Right atrium auricular region (tissue), 2 donors: ENCODE measurements around the gene DIABLO. TPM values are rescaled to one million over a fixed set of nuclear protein-coding genes. Genes with fewer than 3 reads are reported as not detected.

Experiments
- DNase-seq: peaks from one replicate; pipeline ENCODE4 v3.0.0-alpha.2; 2019; ENCODE audit warnings: low spot score
- H3K27ac ChIP-seq, 2 donors: fragments of 200-600 bp; sonication (generic); 1 replicate in 1 of 2; 2 replicates in 1 of 2; pipeline ENCODE4 v1.5.1; 2016 to 2019
- H3K27me3 ChIP-seq, 2 donors: fragments of 200-600 bp; sonication (generic); one replicate each; pipeline versions ENCODE4 v1.5.1 to v1.6.0; 2017 to 2019
- H3K36me3 ChIP-seq: fragments of 200-600 bp; sonication (generic); one replicate; pipeline ENCODE4 v1.5.1; 2016
- H3K4me1 ChIP-seq, 2 donors: fragments of 200-600 bp; sonication (generic); one replicate each; pipeline versions ENCODE4 v1.5.1 to v1.6.0; 2017 to 2019
- H3K4me3 ChIP-seq, 2 donors: fragments of 200-600 bp; sonication (generic); 1 replicate in 1 of 2; 2 replicates in 1 of 2; pipeline ENCODE4 v1.5.1; 2017 to 2019; ENCODE audit warnings: mild to moderate bottlenecking in 1 of 2, moderate library complexity in 1 of 2
- H3K9me3 ChIP-seq, 2 donors: fragments of 200-600 bp; sonication (generic); one replicate each; pipeline ENCODE4 v1.5.1; 2019
- total RNA-seq, 2 donors: library from RNA; depleted of rRNA; stranded (reverse); fragments of >200 nt; gene quantifications; one replicate each; pipeline ENCODE4 v1.1.0, GENCODE V29; 2016
- TF ChIP-seq, protein P1 (sequence below), 2 donors: fragments of 200-600 bp; sonication (generic); IDR thresholded peaks; one replicate each; pipeline ENCODE4 v1.5.1; 2019; ENCODE audit warnings: antibody characterized with exemption in 2 of 2

DIABLO gene
- total RNA-seq, 2 donors from 2014 or later: 36.9 to 55.0 TPM

DNA sequence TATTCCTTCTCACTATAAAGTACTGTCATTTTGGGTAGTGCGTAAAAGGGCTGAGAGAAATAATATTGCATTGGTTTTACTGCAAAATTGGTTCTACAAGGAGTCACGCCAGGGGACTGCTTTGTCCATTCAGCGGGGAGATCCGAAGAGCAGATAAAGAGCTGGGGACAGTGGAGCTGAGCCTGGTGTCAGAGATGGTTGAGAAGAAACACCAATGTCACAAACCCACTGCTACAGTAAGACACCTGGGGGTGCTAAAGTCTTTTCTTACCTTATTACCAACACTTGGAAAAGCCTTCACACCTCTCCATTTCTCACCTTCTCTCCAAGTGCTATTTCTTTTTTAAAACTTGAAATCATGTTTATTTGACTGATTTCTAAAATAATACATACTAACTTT is 66.0 kb downstream of the DIABLO start:
- H3K4me3 ChIP-seq: no peak overlapping the region
- no peak overlapping the region for H3K27ac ChIP-seq
- no peaks in the 10 kb centered on the region for H3K27me3 ChIP-seq
- no peaks in the 10 kb centered on the region for H3K36me3 ChIP-seq
- no peak for DNase-seq
- no peaks in the 10 kb centered on the region for H3K4me1 ChIP-seq
- TF ChIP-seq, protein P1, sequence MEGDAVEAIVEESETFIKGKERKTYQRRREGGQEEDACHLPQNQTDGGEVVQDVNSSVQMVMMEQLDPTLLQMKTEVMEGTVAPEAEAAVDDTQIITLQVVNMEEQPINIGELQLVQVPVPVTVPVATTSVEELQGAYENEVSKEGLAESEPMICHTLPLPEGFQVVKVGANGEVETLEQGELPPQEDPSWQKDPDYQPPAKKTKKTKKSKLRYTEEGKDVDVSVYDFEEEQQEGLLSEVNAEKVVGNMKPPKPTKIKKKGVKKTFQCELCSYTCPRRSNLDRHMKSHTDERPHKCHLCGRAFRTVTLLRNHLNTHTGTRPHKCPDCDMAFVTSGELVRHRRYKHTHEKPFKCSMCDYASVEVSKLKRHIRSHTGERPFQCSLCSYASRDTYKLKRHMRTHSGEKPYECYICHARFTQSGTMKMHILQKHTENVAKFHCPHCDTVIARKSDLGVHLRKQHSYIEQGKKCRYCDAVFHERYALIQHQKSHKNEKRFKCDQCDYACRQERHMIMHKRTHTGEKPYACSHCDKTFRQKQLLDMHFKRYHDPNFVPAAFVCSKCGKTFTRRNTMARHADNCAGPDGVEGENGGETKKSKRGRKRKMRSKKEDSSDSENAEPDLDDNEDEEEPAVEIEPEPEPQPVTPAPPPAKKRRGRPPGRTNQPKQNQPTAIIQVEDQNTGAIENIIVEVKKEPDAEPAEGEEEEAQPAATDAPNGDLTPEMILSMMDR (IDR thresholded peaks at IDR 0.05): no peak
- H3K9me3 ChIP-seq: no peaks in the 10 kb centered on the region

DNA sequence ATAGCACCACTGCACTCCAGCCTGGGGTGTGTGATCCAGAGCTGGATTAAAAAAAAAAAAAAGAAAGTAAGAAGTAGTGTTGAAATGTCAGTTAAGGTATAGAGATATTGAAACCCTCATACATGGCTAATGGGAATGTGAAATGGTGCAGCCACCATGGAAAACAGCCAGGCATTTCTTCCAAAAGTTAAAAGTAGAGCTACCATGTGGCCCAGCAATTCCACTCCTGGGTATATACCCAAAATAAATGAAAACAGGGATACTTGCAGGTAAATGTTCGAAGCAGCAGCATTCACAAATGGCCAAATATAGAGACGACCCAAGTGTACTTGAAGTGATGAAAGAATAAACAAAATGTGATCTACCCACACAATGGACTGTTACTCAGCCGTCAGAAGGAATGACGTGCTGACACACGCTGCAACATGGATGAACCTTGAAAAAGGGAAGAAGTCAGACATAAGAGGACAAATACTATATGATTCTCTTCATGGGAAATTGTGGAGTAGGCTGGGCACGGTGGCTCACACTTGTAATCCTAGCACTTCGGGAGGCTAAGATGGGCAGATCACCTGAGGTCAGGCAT is 67.1 kb downstream of the DIABLO start:
- Histone ChIP-seq H3K9me3 (no peaks in the 10 kb centered on the region), H3K4me3 (no peak overlapping the region), H3K36me3 (no peaks in the 10 kb centered on the region), H3K4me1 (no peaks in the 10 kb centered on the region), H3K27ac (no peak overlapping the region), H3K27me3 (no peaks in the 10 kb centered on the region)
- DNase-seq: no peak
- TF ChIP-seq, protein P1 (IDR thresholded peaks at IDR 0.05): no peak

Other genes starting within 250 kb of the DIABLO start
- gene BCL7A, start 204.2 kb downstream of the DIABLO start, total RNA-seq: 10 to 100 TPM; 11.5 to 21.2 TPM
- gene MLXIP, start 147.3 kb downstream of the DIABLO start, total RNA-seq: 10 to 100 TPM; 14.2 to 24.1 TPM
- gene IL31, start 51.8 kb downstream of the DIABLO start, total RNA-seq: not detected
- 1 to 10 TPM in 1 of 2 donors, under 1 TPM in 1; 0.71 to 1.8 TPM for gene LRRC43, start 42.9 kb downstream of the DIABLO start, total RNA-seq
- not detected for gene B3GNT4, start 22.3 kb downstream of the DIABLO start, total RNA-seq
- 1 to 10 TPM; 7.6 to 8.4 TPM for gene VPS33A, start 40.4 kb upstream of the DIABLO start, total RNA-seq
- 100 to 1,000 TPM in 1 of 2 donors, 10 to 100 TPM in 1; 91.5 to 153 TPM for gene CLIP1, start 196.6 kb upstream of the DIABLO start, total RNA-seq